Measurements from ENCODE around the gene ARSD. TPM values are rescaled to one million over a fixed set of nuclear protein-coding genes. Genes with fewer than 3 reads are reported as not detected.

The ARSD gene
- total RNA-seq, 1 donor from 2014 or later: 55.5 TPM

DNA sequence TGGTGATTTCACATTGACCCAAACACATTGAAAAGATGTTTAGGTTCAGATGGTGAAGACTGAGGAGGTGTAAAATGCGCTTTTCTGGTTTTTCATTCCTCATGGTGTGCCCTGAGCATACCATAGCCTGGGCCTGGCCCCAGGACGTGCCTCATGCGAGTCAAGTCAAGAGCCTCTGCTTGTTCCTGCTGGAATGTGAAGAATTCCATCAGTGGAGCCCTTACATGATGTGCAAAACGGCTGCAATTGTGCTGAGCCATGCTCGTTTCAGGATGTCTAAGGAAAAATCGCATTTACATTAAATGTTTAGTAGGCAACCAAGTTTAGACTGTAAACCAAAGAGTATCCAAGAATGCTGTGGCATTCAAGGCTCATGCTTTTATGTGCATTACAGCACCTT is 65.5 kb downstream of the ARSD start:
- H3K27me3 Mint-ChIP-seq (ENCODE audit: low read depth): no peaks in the 10 kb centered on the region
- peaks cover 21% of the 10 kb centered on the region for H3K4me1 Mint-ChIP-seq
- peaks cover 51% of the 10 kb centered on the region for H3K36me3 Mint-ChIP-seq
- TF ChIP-seq, protein P1, sequence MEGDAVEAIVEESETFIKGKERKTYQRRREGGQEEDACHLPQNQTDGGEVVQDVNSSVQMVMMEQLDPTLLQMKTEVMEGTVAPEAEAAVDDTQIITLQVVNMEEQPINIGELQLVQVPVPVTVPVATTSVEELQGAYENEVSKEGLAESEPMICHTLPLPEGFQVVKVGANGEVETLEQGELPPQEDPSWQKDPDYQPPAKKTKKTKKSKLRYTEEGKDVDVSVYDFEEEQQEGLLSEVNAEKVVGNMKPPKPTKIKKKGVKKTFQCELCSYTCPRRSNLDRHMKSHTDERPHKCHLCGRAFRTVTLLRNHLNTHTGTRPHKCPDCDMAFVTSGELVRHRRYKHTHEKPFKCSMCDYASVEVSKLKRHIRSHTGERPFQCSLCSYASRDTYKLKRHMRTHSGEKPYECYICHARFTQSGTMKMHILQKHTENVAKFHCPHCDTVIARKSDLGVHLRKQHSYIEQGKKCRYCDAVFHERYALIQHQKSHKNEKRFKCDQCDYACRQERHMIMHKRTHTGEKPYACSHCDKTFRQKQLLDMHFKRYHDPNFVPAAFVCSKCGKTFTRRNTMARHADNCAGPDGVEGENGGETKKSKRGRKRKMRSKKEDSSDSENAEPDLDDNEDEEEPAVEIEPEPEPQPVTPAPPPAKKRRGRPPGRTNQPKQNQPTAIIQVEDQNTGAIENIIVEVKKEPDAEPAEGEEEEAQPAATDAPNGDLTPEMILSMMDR (IDR thresholded peaks at IDR 0.05; ENCODE audit: unreplicated experiment): no peak
- no peak overlapping the region for H3K4me3 Mint-ChIP-seq
- no peak for DNase-seq (ENCODE audit: low spot score in 2 of 2, unreplicated experiment in 2 of 2)
- peaks cover under 1% of the 10 kb centered on the region for H3K9me3 Mint-ChIP-seq
- peak overlapping the region; percentile 90 for H3K27ac Mint-ChIP-seq

DNA sequence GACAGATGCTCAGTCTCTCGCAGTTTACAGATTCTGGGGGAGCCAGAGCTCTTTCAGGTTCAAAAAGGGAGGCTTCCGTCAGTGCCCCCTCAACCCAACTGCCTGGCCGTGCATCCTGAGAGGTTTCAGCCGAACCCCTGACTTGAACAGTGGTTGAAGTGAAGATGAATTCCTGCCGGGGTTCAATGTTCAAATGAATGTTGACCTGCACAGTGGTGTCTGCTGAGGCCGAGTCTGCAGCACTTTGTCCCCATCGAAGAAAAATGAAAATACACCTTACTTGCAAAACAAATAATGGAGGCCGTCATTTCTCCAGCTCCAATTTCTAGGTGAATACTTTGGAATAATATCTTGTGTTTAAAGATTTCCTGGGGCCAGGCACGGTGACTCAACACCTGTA is 66.7 kb downstream of the ARSD start:
- DNase-seq (ENCODE audit: low spot score in 2 of 2, unreplicated experiment in 2 of 2): no peak
- H3K36me3 Mint-ChIP-seq: peaks cover 56% of the 10 kb centered on the region
- H3K27ac Mint-ChIP-seq: peak overlapping the region; percentile 53
- no peak overlapping the region for H3K4me3 Mint-ChIP-seq
- H3K9me3 Mint-ChIP-seq: no peaks in the 10 kb centered on the region
- H3K4me1 Mint-ChIP-seq: peaks cover 20% of the 10 kb centered on the region
- TF ChIP-seq, protein P1 (IDR thresholded peaks at IDR 0.05; ENCODE audit: unreplicated experiment): no peak
- H3K27me3 Mint-ChIP-seq (ENCODE audit: low read depth): no peaks in the 10 kb centered on the region

DNA sequence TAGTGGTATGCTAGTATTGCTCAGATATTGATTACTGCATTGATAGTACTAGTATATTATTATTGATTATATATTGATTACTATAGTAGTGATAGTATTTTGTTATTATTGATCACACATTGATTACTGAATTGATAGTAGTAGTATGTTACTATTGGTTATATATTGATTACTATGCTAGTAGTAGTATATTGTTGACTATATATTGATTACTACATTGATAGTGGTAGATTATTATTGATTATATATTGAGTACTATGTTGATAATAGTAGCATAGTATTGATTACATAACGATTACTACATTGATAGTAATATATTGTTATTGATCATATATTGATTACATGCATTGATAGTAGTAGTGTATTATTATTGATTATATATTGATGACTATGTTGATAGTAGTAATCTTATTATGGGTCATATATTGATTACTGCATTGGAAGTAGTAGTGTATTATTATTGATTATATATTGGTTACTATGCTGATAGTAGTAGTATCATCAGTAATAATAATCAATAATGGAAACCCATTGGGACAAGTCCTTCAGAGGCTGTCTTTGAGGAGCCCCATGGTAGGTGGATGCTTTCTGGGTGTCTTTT is 69.8 kb downstream of the ARSD start:
- Mint-ChIP-seq H3K4me3 (no peak overlapping the region), H3K36me3 (peaks cover 59% of the 10 kb centered on the region)
- no peak for DNase-seq (ENCODE audit: low spot score in 2 of 2, unreplicated experiment in 2 of 2)

DNA sequence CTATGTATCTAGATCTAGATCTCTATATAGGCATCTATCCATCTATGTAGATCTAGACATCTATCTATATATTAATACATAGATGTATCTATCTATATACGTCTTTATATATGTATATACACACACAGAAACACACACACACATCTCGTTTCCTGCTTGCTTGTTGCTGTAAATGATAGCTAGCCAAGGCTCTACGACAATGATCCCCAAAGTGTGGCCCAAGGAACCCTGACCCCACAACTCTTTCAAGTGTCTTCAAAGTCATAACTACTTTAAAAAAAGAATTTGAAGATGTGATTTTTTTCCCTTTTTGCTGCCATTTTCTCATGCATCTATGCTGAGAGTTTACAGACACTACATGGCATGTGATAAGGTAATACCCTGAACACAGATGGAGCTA is 71.6 kb downstream of the ARSD start:
- TF ChIP-seq, protein P1 (IDR thresholded peaks at IDR 0.05; ENCODE audit: unreplicated experiment): no peak
- DNase-seq (ENCODE audit: low spot score in 2 of 2, unreplicated experiment in 2 of 2): no peak
- Mint-ChIP-seq H3K9me3 (no peaks in the 10 kb centered on the region), H3K36me3 (peaks cover 57% of the 10 kb centered on the region), H3K4me1 (no peaks in the 10 kb centered on the region), H3K4me3 (no peak overlapping the region), H3K27me3 (ENCODE audit: low read depth) (no peaks in the 10 kb centered on the region), H3K27ac (no peak overlapping the region)

More for the DNA sequence above, 69.8 kb downstream of the ARSD start:
- Mint-ChIP-seq H3K4me1 (peaks cover 11% of the 10 kb centered on the region), H3K27me3 (ENCODE audit: low read depth) (no peaks in the 10 kb centered on the region), H3K9me3 (no peaks in the 10 kb centered on the region), H3K27ac (no peak overlapping the region)
- TF ChIP-seq, protein P1 (IDR thresholded peaks at IDR 0.05; ENCODE audit: unreplicated experiment): no peak

DNA sequence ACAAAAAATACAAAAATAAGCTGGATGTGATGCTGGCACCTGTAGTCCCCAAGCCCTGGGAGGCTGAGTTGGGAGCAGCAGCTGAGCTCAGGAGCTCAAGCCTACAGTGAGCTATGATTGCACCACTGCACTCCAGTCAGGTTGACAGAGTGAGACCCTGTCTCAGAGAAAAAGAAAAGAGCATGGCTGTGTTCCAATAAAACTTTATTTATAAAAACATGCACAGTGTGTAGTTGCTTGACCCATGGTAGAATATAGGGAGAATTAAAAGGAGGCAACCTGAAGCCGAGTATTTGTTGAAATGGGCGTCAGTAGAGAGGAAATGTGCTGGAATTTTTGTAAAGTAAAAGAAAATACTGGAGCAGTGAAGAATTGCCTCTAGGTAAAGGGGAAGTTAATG is 73.4 kb downstream of the ARSD start:
- Mint-ChIP-seq H3K27me3 (ENCODE audit: low read depth) (no peaks in the 10 kb centered on the region), H3K4me3 (no peak overlapping the region), H3K36me3 (peaks cover 48% of the 10 kb centered on the region), H3K4me1 (no peaks in the 10 kb centered on the region), H3K9me3 (no peaks in the 10 kb centered on the region), H3K27ac (no peak overlapping the region)
- TF ChIP-seq, protein P1 (IDR thresholded peaks at IDR 0.05; ENCODE audit: unreplicated experiment): no peak
- no peak for DNase-seq (ENCODE audit: low spot score in 2 of 2, unreplicated experiment in 2 of 2)

DNA sequence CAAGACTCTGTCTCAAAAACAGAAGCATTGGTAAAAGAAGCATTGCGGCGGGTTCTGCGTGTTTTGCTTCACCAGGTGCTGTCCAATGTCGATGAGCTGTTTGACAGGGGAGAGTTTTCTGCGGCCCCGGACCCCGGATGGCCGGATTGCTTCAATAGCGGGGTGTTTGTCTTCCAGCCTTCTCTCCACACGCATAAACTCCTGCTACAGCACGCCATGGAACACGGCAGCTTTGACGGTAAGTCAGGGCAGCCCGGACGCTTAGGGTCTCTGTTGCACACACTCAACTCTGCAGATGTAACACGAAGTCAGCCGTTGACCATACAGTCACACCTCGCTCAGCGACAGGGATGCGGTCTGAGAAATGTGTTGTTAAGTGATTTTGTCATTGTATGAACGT is 74.2 kb downstream of the ARSD start:
- H3K27me3 Mint-ChIP-seq (ENCODE audit: low read depth): no peaks in the 10 kb centered on the region
- H3K4me3 Mint-ChIP-seq: no peak overlapping the region
- peaks cover 45% of the 10 kb centered on the region for H3K36me3 Mint-ChIP-seq
- no peaks in the 10 kb centered on the region for H3K9me3 Mint-ChIP-seq
- no peak overlapping the region for H3K27ac Mint-ChIP-seq
- H3K4me1 Mint-ChIP-seq: peaks cover 8% of the 10 kb centered on the region
- DNase-seq (ENCODE audit: low spot score in 2 of 2, unreplicated experiment in 2 of 2): no peak
- TF ChIP-seq, protein P1 (IDR thresholded peaks at IDR 0.05; ENCODE audit: unreplicated experiment): no peak
